ENCODE data around the gene PPIF.

PPIF gene

GRCh38 chr10:79313911-79314439, 33.3 kb upstream of the PPIF start:
- no peak for DNase-seq

- no peak for DNase-seq
Observed at GRCh38 chr10:79314761-79315601, 32.3 kb upstream of the PPIF start.

GRCh38 chr10:79315602-79315920, 31.7 kb upstream of the PPIF start:
- DNase-seq = no peak

GRCh38 chr10:79316671-79317431, 30.4 kb upstream of the PPIF start:
- no peak for DNase-seq

- DNase-seq = no peak
Observed at GRCh38 chr10:79318369-79318768, 28.9 kb upstream of the PPIF start.

- DNase-seq = no peak
Observed at GRCh38 chr10:79319115-79319771, 28.0 kb upstream of the PPIF start.

- no peak for DNase-seq
Observed at GRCh38 chr10:79320316-79320715, 27.0 kb upstream of the PPIF start.

GRCh38 chr10:79320820-79321493, 26.3 kb upstream of the PPIF start:
- DNase-seq = no peak

- DNase-seq = no peak
Observed at GRCh38 chr10:79321494-79321882, 25.8 kb upstream of the PPIF start.

- DNase-seq = no peak
Observed at GRCh38 chr10:79321951-79322350, 25.3 kb upstream of the PPIF start.

GRCh38 chr10:79322616-79323543, 24.4 kb upstream of the PPIF start:
- peak; percentile 51 for DNase-seq

- DNase-seq = no peak
Observed at GRCh38 chr10:79323602-79324001, 23.7 kb upstream of the PPIF start.

GRCh38 chr10:79324032-79324695, 23.1 kb upstream of the PPIF start:
- DNase-seq = no peak

- no peak for DNase-seq
Observed at GRCh38 chr10:79326361-79327089, 20.7 kb upstream of the PPIF start.

- DNase-seq = no peak
Observed at GRCh38 chr10:79327090-79327457, 20.2 kb upstream of the PPIF start.

GRCh38 chr10:79328147-79328701, 19.0 kb upstream of the PPIF start:
- DNase-seq = no peak

- DNase-seq = no peak
Observed at GRCh38 chr10:79328737-79329504, 18.3 kb upstream of the PPIF start.

GRCh38 chr10:79329529-79329928, 17.7 kb upstream of the PPIF start:
- no peak for DNase-seq

GRCh38 chr10:79331226-79331625, 16.0 kb upstream of the PPIF start:
- DNase-seq = no peak

- peak; percentile 72 for DNase-seq
Observed at GRCh38 chr10:79331709-79332108, 15.6 kb upstream of the PPIF start.

All from activated CD4-positive, CD25-positive, alpha-beta regulatory T cell treated with anti-CD3 and anti-CD28 coated beads, Interleukin-2, amount 50 U/mL, for 72 hours (primary cell).